Thymus (tissue), 11 donors: ENCODE results near the gene TIMM22. TPM values are rescaled to one million over a fixed set of nuclear protein-coding genes. Genes with fewer than 3 reads are reported as not detected.

ENCODE experiments used
- DNase-seq, 9 donors: peaks; one replicate each; pipeline ENCODE4 v3.0.0-alpha.2; 2013; ENCODE audit warnings: low spot score in 9 of 9, low read depth in 6 of 9, missing footprints in 1 of 9
- H3K27ac ChIP-seq, 2 donors: one replicate each; pipeline ENCODE4 v1.5.1; 2013; ENCODE audit warnings: control low read depth in 1 of 2, low read depth in 1 of 2, low read length in 1 of 2, mild to moderate bottlenecking in 1 of 2, moderate library complexity in 1 of 2
- H3K27me3 ChIP-seq, 2 donors: one replicate each; pipeline ENCODE4 v1.5.1; 2013; ENCODE audit warnings: low read length in 1 of 2; ENCODE audit not compliant: control insufficient read depth in 2 of 2, insufficient read depth in 1 of 2
- H3K36me3 ChIP-seq, 2 donors: one replicate each; pipeline ENCODE4 v1.5.1; 2013; ENCODE audit warnings: low read length in 1 of 2, mild to moderate bottlenecking in 1 of 2, moderate library complexity in 1 of 2; ENCODE audit not compliant: control insufficient read depth in 2 of 2, insufficient read depth in 2 of 2
- H3K4me1 ChIP-seq, 2 donors: one replicate each; pipeline ENCODE4 v1.5.1; 2013; ENCODE audit warnings: low read length in 2 of 2; ENCODE audit not compliant: control insufficient read depth in 2 of 2, insufficient read depth in 2 of 2
- H3K4me3 ChIP-seq, 2 donors: one replicate each; pipeline ENCODE4 v1.5.1; 2013; ENCODE audit warnings: low read length in 2 of 2, control low read depth in 1 of 2, mild to moderate bottlenecking in 1 of 2
- H3K9me3 ChIP-seq, 2 donors: one replicate each; pipeline ENCODE4 v1.5.1; 2013; ENCODE audit warnings: low read length in 1 of 2, mild to moderate bottlenecking in 1 of 2; ENCODE audit not compliant: control insufficient read depth in 2 of 2, insufficient read depth in 1 of 2
- WGBS: extraction: QIAGEN DNeasy Blood & Tissue Kit; methylation state at CpG from one replicate; pipeline ENCODE4 v1.1.7; 2013; 5-methylcytosine and 5-hydroxymethylcytosine counted together
- polyA plus RNA-seq: library from polyadenylated mRNA; stranded (reverse); fragments of 200-250 nt; gene quantifications from one replicate; pipeline ENCODE4 v1.2.3, GENCODE V29; 2013
- total RNA-seq: library from RNA; stranded (reverse); fragments of 120-200 nt; gene quantifications from one replicate; pipeline ENCODE4 v1.2.4, GENCODE V29; 2013
- donor health status: healthy.

The TIMM22 gene
- total and polyA plus RNA-seq, 2 donors: 7.1 to 9.0 TPM

DNA sequence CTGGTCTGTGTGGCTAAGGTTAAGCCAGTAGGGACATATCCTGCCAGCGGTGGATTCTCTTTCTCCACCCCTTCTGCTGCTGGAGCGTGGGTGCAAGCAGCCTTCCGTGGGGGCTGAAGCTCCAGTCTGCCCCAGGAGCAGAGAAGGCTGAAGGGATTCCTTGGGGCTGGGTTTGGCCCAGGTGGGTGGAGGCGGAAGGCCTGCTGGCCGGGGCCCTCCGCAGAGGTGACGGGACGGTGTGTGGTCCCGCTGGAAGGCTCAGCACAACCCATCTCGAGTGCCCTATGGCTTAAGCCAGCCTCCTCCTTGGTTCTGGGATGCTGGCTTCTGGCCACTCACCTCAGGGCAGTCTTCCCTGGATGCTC, 13.1 kb downstream of the TIMM22 start:
- H3K4me3 ChIP-seq: no peak overlapping the region
- peaks cover 15 to 20% of the 10 kb centered on the region in 2 donors for H3K4me1 ChIP-seq
- H3K27ac ChIP-seq: no peak overlapping the region
- 96% methylated on average over 10 of the region's 10 CpGs for WGBS
- H3K36me3 ChIP-seq: peaks cover 18 to 45% of the 10 kb centered on the region in 2 donors
- no peaks in the 10 kb centered on the region for H3K27me3 ChIP-seq
- DNase-seq: no peak
- no peaks in the 10 kb centered on the region for H3K9me3 ChIP-seq

DNA sequence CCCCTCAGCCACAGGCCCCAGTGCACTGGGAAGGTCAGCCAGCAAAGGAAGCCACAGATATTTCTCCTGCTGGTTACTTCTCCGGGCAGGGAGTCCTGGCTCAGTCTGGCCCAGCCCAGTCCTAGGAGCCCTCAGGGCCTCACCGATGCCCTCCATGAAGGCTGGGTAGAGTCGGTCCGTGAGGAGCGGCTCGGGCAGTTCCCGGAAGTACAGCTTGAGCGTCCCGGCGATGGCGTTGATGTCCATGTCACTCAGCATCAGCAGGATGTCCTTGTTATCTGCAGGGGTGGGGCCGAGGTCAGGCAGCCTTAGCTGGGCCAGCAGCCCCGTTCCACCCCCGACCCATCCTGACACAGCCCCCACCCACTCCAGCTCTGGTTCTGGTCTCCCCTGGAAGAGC, 13.7 kb downstream of the TIMM22 start:
- Histone ChIP-seq H3K9me3 (no peaks in the 10 kb centered on the region), H3K27me3 (no peaks in the 10 kb centered on the region), H3K36me3 (peaks cover 18 to 45% of the 10 kb centered on the region in 2 donors), H3K4me1 (peaks cover 10 to 15% of the 10 kb centered on the region in 2 donors), H3K27ac (no peak overlapping the region), H3K4me3 (no peak overlapping the region)
- WGBS: 97% methylated on average over 14 of the region's 14 CpGs
- DNase-seq: no peak

DNA sequence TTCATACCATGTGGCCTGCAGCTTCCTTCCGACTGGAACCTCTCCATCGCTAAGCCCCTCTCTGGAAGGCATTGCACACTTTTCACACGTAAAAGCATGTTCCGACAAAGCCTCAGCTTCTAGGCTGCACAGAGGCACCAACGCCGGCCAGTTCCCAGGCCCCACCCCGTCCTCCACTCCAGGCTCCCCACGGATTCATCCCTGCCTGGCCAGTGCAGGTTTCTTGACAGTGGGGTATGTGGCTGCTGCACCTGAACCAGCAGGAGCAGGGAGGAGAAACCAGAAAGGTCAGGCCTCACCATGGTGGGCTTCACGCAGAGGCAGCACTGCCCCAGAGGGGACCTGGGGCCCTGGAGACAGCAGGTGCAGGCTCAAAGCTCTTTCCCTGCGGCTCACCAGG, 14.2 kb downstream of the TIMM22 start:
- Histone ChIP-seq H3K4me3 (no peak overlapping the region), H3K36me3 (peaks cover 18 to 45% of the 10 kb centered on the region in 2 donors), H3K4me1 (peaks cover 4 to 9% of the 10 kb centered on the region in 2 donors), H3K27me3 (no peaks in the 10 kb centered on the region), H3K27ac (no peak overlapping the region), H3K9me3 (no peaks in the 10 kb centered on the region)
- 96% methylated on average over 10 of the region's 10 CpGs for WGBS
- no peak for DNase-seq

DNA sequence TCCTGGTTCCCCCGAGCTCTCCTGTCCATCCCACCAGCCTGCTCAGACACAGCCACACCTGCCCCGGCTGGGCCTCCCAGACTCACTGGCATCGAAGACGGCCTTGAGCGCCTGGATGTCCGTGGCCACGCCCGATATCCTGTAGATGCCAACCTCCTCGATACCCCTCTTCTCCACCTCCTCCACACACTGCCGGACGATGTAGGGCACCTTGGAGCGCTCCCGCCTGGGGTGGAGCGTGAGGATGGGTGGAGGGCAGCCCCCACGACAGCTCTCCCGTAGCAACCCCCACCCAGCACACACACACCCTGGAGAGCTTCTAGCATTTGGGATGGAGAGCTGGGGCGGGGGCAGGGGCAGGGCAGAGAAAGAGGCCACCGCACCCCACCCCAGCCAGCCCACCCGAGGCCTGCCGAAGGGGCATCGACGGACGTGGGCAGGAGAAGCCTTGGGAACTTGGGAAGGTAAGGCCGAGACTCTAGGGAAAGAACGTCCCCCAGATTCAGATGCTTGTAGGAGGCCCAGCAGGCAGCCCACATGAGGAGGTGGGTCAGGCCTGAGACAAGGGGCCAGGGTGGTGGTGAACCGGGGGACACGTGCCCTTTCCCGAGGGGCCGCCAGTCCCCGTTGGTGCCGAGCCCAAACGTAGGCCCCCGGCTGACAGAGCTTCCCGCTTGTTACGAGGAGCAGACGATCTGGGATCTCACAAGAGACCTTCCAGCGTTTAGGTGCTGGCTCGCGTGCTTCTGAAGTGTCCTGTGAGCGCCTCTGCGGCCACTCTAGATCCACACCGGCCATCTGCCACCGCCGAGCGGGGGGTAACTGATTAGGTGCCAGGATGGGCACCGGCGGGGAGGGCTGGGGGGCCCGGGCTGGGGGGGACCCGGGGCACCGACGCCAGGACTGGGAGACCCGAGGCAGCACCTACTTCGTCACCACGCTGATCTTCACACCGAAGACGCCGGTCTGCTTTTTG, 15.1 kb downstream of the TIMM22 start:
- no peak for DNase-seq
- Histone ChIP-seq H3K4me1 (peaks cover 0 to 4% of the 10 kb centered on the region in 2 donors), H3K27ac (no peak overlapping the region), H3K36me3 (peaks cover 17 to 45% of the 10 kb centered on the region in 2 donors), H3K4me3 (no peak overlapping the region), H3K9me3 (no peaks in the 10 kb centered on the region), H3K27me3 (no peaks in the 10 kb centered on the region)
- 98% methylated on average over 57 of the region's 57 CpGs for WGBS

DNA sequence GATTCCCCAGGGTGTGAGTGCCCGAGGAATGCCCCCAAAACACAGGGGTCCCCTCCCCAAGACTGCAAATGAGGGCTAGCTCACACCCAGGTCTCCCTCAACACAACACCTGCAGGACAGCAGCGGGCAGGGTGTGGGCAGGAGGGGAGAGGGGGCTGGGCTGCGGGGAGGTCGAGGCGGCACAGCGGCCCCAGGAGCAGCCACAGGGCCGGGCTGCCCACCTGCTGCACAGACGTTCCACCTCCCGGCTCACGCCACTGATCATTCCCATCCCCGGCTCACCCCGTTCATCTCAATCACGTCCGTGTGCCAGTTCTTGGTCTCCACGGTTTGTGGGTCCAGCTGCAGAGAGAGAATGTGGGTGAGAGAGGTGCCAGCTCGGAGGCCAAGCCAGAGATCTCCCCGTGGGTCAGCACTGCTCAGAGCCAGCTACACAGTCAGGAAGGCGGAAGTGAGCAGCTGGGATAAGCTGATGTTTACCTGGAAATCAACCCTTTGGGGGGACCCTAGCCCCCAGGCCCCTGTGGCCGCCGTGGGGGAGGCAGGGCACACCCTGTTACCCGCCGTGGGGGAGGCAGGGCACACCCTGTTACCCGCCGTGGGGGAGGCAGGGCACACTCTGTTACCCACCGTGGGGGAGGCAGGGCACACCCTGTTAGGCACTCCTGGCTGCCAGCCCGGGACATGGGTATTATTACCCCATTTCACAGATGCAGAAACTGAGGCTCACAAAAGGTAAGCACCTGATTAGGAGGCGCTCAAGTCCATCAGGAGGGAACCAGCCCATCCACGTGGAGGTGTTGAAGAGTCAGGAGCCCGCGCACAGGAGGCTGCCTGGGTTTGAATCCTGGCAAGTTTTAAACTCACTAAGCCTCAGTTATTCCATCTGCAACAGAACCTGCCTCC, 16.1 kb downstream of the TIMM22 start:
- Histone ChIP-seq H3K4me1 (peaks cover 0 to 4% of the 10 kb centered on the region in 2 donors), H3K36me3 (peaks cover 11 to 41% of the 10 kb centered on the region in 2 donors), H3K9me3 (no peaks in the 10 kb centered on the region), H3K27me3 (no peaks in the 10 kb centered on the region), H3K4me3 (no peak overlapping the region), H3K27ac (no peak overlapping the region)
- WGBS: 94% methylated on average over 30 of the region's 30 CpGs
- DNase-seq: no peak

DNA sequence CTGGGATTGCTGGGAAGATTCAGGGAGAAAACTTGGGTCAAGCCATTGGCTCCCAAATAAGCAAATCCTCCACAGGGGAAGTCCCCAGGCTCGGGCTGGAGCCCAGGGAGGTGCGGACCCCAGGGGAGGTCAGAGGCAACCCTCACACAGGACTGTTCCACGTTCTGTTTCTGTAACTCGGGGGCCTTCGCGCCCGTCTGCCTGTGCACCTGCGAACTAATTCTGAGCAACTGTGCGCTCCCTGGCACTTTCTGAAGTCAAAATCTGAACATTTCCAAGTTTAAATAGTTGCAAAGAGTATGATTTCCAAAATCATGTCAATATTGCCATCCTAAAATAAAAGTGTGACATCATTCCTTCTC, 16.8 kb downstream of the TIMM22 start:
- no peak for DNase-seq
- Histone ChIP-seq H3K4me3 (no peak overlapping the region), H3K36me3 (peaks cover 11 to 34% of the 10 kb centered on the region in 2 donors), H3K27me3 (no peaks in the 10 kb centered on the region), H3K9me3 (no peaks in the 10 kb centered on the region), H3K4me1 (peaks cover 0 to 4% of the 10 kb centered on the region in 2 donors), H3K27ac (no peak overlapping the region)
- WGBS: 93% methylated on average over 9 of the region's 9 CpGs

DNA sequence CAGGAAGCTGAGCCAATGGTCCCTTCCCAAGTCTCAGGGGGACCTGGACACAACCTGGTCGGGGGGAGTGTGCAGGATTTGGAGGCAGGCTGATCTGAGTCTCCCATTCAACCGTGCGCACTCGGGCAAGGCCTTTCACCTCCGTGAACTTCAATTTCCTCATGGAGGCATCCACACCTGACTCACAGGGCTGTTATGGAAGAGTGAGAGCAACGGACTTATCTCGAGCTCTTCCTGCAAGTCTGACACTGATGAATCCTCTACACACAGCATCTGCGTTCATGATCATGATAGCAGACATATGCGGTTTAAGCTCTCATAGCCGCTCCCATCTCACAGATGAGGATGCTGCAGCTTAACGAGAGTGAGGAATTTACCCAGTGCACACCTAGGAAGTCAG, 21.6 kb downstream of the TIMM22 start:
- Histone ChIP-seq H3K27me3 (no peaks in the 10 kb centered on the region), H3K27ac (no peak overlapping the region), H3K4me3 (no peak overlapping the region), H3K36me3 (no peaks in the 10 kb centered on the region), H3K4me1 (no peaks in the 10 kb centered on the region), H3K9me3 (no peaks in the 10 kb centered on the region)
- WGBS: 89% methylated on average over 11 of the region's 11 CpGs
- no peak for DNase-seq

DNA sequence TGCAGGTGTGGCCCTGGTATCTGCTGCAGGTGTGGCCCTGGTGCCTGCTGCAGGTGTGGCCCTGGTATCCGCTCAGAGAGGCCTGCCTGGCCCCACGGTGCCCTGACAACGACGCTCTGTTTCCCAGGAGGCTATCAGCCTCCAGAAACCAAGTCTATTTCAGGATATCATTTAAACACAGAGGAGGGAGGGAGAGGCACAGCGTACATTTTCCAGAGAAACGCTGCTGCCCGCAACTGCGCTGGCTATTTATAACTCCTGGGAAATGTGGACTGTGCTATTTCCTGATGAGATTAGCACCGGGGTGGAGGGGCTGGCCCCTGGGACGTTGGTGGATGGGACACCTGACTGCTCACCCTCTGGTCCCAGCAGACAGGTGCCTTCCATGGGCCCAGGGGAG, 22.5 kb downstream of the TIMM22 start:
- Histone ChIP-seq H3K9me3 (no peaks in the 10 kb centered on the region), H3K36me3 (peaks cover 0 to 3% of the 10 kb centered on the region in 2 donors), H3K4me3 (no peak overlapping the region), H3K4me1 (no peaks in the 10 kb centered on the region), H3K27me3 (no peaks in the 10 kb centered on the region), H3K27ac (no peak overlapping the region)
- 89% methylated on average over 10 of the region's 10 CpGs for WGBS
- no peak for DNase-seq

DNA sequence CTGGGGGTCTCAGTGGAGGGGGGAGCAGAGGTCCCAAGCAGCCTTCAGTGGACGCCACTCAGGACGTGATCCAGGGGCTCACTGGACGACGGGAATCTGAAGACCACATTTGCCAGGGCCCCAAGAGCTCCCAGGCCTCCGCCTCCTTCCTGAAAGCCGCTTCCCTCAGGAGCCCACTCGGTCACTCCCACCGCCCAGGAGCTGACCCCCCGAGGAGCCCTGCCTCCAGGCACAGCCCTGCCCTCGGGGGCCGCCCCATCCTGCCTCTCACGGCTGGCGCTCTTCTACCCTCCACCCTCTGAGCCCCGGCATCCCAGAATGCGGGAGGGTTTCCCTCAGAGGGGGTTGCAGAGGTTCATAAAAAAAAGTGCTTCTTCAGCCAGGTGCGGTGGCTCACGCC, 24.2 kb downstream of the TIMM22 start:
- Histone ChIP-seq H3K9me3 (no peaks in the 10 kb centered on the region), H3K27ac (no peak overlapping the region), H3K27me3 (no peaks in the 10 kb centered on the region), H3K4me3 (no peak overlapping the region), H3K4me1 (no peaks in the 10 kb centered on the region), H3K36me3 (peaks cover 0 to 5% of the 10 kb centered on the region in 2 donors)
- WGBS: 97% methylated on average over 17 of the region's 17 CpGs
- no peak for DNase-seq
